Endothelial cell (in vitro differentiated cells): ENCODE data around the gene SP140. TPM values are rescaled to one million over a fixed set of nuclear protein-coding genes. Genes with fewer than 3 reads are reported as not detected.

ENCODE experiments used
- DNase-seq: peaks from one replicate; pipeline ENCODE4 v3.0.0; 2021; ENCODE audit warnings: low spot score
- H3K27ac Mint-ChIP-seq: one replicate; pipeline ENCODE4 v1.8.0; 2021; ENCODE audit warnings: mixed read lengths, inconsistent platforms; ENCODE audit not compliant: unreplicated experiment
- H3K27me3 Mint-ChIP-seq: one replicate; pipeline ENCODE4 v1.8.0; 2021; ENCODE audit warnings: mild to moderate bottlenecking, moderate library complexity, mixed read lengths, inconsistent platforms; ENCODE audit not compliant: unreplicated experiment
- H3K36me3 Mint-ChIP-seq: one replicate; pipeline ENCODE4 v1.8.0; 2021; ENCODE audit warnings: mild to moderate bottlenecking, low read depth, mixed read lengths, inconsistent platforms; ENCODE audit not compliant: unreplicated experiment
- H3K4me1 Mint-ChIP-seq: one replicate; pipeline ENCODE4 v1.8.0; 2021; ENCODE audit warnings: mild to moderate bottlenecking, mixed read lengths, inconsistent platforms; ENCODE audit not compliant: unreplicated experiment
- H3K4me3 Mint-ChIP-seq: one replicate; pipeline ENCODE4 v1.8.0; 2021; ENCODE audit warnings: mild to moderate bottlenecking, mixed read lengths, inconsistent platforms; ENCODE audit not compliant: unreplicated experiment
- H3K9me3 Mint-ChIP-seq: one replicate; pipeline ENCODE4 v1.8.0; 2021; ENCODE audit warnings: mixed read lengths, inconsistent platforms; ENCODE audit not compliant: unreplicated experiment
- total RNA-seq: library from RNA; stranded (reverse); fragmentation: NEBNext Ultra II Directional; extraction: Animal tissue kit (Norgen Biotek cat#: 25700); gene quantifications from one replicate; pipeline ENCODE4 v1.2.1, GENCODE V29; 2021; ENCODE audit not compliant: unreplicated experiment
- TF ChIP-seq, protein P1 (sequence below): fragments of 200-600 bp; sonication (generic); IDR thresholded peaks from one replicate; pipeline ENCODE4 v1.5.0; 2021; ENCODE audit warnings: antibody characterized with exemption; ENCODE audit not compliant: unreplicated experiment

SP140 gene
- total RNA-seq, 1 donor from 2014 or later, result not detected

DNA sequence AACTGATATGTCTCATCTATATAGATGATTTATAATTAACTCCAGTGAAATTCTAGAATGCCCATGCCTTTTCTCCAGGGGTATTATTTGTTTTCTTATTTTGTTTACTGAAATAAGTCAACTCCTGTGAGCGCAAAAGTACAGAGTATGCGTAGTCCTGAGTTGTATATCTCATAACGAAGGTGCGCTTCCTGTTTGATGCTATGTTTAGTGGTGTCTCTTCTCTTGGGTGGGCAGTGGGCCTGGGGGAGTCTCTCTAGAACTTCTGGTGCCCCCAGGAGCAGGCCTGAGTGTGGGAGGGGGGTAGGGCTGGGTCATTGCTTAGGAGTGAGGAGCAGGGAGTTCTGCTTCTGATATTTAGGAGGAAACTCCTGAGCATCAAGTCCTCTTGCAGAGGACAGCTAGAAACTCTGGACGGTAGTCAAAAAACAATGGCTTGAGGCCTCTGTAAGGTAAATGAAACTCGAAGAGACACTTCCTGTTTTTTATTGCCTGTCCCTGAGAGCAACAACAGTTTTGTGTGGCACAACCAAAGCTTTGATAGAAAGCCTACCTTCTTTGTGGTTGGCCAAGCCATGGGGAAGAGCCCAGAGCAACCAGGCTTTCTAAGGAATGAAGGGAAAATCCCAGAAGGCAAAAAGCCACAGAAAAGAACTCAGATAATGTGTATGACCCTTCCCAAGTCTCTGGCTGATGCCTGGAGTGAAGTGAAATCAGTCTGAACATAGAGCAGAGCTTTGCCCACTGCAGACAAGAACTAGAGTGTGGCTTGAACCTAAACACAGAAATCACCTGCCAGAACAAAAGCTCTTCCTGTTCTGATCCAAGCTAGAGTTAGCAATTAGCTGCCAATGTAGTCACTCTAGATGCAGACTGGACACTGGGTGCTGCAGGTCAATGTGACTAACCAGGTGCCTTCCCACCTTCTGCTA, 92.9 kb downstream of the SP140 start:
- Mint-ChIP-seq H3K27me3 (peaks cover 10% of the 10 kb centered on the region), H3K9me3 (peaks cover 6% of the 10 kb centered on the region), H3K27ac (no peak overlapping the region), H3K4me1 (peaks cover 11% of the 10 kb centered on the region), H3K4me3 (no peak overlapping the region), H3K36me3 (peaks cover 11% of the 10 kb centered on the region)
- TF ChIP-seq, protein P1, sequence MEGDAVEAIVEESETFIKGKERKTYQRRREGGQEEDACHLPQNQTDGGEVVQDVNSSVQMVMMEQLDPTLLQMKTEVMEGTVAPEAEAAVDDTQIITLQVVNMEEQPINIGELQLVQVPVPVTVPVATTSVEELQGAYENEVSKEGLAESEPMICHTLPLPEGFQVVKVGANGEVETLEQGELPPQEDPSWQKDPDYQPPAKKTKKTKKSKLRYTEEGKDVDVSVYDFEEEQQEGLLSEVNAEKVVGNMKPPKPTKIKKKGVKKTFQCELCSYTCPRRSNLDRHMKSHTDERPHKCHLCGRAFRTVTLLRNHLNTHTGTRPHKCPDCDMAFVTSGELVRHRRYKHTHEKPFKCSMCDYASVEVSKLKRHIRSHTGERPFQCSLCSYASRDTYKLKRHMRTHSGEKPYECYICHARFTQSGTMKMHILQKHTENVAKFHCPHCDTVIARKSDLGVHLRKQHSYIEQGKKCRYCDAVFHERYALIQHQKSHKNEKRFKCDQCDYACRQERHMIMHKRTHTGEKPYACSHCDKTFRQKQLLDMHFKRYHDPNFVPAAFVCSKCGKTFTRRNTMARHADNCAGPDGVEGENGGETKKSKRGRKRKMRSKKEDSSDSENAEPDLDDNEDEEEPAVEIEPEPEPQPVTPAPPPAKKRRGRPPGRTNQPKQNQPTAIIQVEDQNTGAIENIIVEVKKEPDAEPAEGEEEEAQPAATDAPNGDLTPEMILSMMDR, result no peak
- DNase-seq, result no peak

DNA sequence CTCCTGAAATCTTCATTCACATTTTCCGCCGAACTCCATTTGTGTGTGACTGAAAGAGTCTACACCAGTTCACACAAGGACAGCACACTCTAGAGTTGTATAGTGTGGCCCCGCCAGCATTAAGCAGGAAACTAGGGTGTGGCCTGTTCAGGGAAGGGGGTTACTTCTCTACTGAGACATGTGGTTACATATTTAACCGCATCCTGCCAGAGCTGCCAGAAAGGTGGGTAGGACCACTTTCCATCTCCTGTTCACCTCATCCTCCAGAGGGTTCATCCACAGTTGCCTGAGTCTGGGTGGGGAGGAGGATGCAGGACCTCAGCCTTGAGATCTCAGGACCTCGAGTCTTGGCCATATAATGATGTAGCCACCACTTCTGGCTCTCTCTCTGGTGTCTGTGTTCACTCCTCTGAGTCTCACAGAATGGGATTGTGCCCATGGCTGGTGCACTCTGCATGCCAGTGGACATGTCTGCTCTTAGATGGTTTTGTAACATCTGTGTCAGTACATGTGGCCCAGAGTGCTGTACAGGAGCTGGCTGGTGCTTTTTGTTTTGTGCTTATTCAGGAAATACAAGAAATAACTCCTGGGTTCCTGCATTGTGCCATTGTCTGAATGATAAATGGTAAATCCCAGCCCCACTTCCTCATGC, 93.8 kb downstream of the SP140 start:
- DNase-seq, result no peak
- H3K36me3 Mint-ChIP-seq, result peaks cover 15% of the 10 kb centered on the region
- H3K27me3 Mint-ChIP-seq, result peaks cover 10% of the 10 kb centered on the region
- H3K9me3 Mint-ChIP-seq, result peaks cover 9% of the 10 kb centered on the region
- H3K27ac Mint-ChIP-seq, result no peak overlapping the region
- H3K4me1 Mint-ChIP-seq, result peaks cover 11% of the 10 kb centered on the region
- no peak overlapping the region for H3K4me3 Mint-ChIP-seq
- TF ChIP-seq, protein P1, result no peak

DNA sequence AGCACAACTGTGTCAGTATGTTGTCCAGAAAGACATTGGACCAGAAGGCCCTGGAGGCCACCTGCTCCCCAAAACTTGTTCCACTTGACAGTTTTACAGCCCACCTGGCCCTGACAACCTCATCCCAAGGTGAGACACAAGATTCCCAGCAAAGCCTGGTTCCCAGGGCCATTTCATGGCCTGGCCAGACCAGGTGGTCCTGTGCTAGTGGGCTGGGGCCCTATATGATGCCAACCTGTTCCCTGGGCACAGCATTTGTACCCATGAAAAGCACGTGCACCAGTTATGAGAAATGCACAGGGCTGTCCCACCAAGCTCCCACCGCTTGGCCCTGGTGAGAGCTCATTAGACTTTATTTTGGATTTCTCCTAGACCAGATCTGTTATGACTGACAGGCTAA, 95.5 kb downstream of the SP140 start:
- Mint-ChIP-seq H3K9me3 (peaks cover 9% of the 10 kb centered on the region), H3K27ac (no peak overlapping the region), H3K4me3 (no peak overlapping the region), H3K27me3 (peaks cover 7% of the 10 kb centered on the region), H3K36me3 (peaks cover 15% of the 10 kb centered on the region), H3K4me1 (peaks cover 11% of the 10 kb centered on the region)
- DNase-seq, result no peak
- TF ChIP-seq, protein P1, result no peak

DNA sequence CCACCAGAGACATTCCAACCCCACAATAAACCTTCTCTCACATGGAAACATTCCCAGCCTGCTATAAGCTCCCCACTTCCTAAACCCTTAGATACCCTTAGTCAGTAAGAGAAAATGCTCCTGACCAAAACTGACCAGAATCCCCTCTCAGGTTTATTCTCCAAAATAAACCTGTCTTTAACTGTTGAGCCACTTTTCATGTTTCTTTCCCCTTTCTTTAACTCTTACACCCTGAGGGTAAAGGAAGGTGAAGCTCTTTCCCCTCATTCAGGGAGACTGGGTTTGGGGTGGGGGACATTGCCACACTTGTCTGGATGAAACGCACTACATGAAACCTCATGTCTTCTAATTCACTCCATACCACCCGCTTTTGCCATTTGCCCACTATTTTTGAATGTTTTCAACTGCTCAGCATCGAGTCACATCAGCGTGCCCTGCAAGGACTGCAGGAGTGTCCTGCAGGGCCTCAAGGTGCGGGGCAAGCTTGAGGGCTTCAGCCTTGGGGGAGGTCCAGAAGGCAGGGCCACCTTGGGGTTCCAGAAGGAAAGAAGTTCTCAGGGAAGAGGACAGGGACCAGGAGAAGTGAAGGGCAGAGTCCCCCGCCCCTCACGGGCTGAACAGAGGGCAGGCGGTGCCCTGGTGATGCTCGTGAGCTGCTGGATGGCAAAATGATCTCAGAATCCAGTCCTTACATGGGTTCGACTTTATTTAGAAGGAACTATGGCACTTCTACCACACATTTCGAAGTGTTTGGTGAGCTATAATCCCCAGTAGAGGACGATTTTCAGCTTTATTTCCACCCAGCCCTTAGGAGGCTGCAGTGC, 97.2 kb downstream of the SP140 start:
- no peak for DNase-seq
- Mint-ChIP-seq H3K9me3 (peaks cover 9% of the 10 kb centered on the region), H3K4me3 (no peak overlapping the region), H3K27me3 (peaks cover 7% of the 10 kb centered on the region), H3K36me3 (peaks cover 15% of the 10 kb centered on the region), H3K27ac (no peak overlapping the region), H3K4me1 (peaks cover 13% of the 10 kb centered on the region)
- TF ChIP-seq, protein P1, result no peak
